GM18873 (cell line): ENCODE measurements around the gene TMEM45A.

Experiments used
- ATAC-seq: cut with Tn5 transposase; IDR thresholded peaks from one replicate; pipeline ENCODE4 v1.9.1; 2021; ENCODE audit warnings: mild to moderate bottlenecking, moderate library complexity, moderate number of reproducible peaks; ENCODE audit not compliant: unreplicated experiment, low FRiP score

The TMEM45A gene

GRCh38 chr3:100606894-100607512 lies 114.6 kb downstream of the TMEM45A start:
- ATAC-seq, result peak; percentile 88

GRCh38 chr3:100609305-100609704 lies 116.9 kb downstream of the TMEM45A start, which contains the start of gene ADGRG7:
TSS of gene ADGRG7 (plus strand) at chr3:100609601. CDS start at chr3:100609857, 256 bp downstream.
- ATAC-seq, result no peak

- ATAC-seq, result no peak
These were observed 117.5 kb downstream of the TMEM45A start for GRCh38 chr3:100609963-100610362.

GRCh38 chr3:100611221-100611620 lies 118.8 kb downstream of the TMEM45A start:
- ATAC-seq, result no peak

GRCh38 chr3:100613721-100614390 lies 121.4 kb downstream of the TMEM45A start:
- peak; percentile 81 for ATAC-seq

GRCh38 chr3:100614941-100615340 lies 122.5 kb downstream of the TMEM45A start:
- ATAC-seq, result peak; percentile 55

- ATAC-seq, result no peak
These were observed 123.3 kb downstream of the TMEM45A start for GRCh38 chr3:100615684-100616083.

GRCh38 chr3:100621251-100621650 lies 128.8 kb downstream of the TMEM45A start:
- no peak for ATAC-seq
